ENCODE measurements around the gene TPK1.
"Not testable (repeated sequence)": the region's sequence is repeated elsewhere in the genome, so short reads cannot be mapped to it uniquely, and the experiment has no call there.

The TPK1 gene

DNA sequence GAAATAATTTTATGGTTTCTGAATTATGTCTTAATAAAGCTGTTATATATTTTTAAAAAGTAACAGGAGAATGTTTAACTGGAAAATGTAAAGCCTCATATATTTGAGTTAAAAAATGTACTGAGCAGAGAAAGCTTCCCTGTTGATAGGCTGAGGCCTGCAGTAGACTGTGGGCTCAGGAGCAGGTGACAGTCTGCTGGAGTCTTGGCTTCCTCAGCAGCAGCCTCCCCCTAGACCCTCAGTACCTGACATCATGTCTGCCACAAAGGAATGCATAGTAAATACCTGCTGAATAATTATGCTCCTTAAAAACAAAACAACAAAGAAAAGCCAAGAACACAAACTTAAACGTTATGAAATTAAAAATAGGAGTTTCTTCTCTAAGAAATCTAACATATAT is 358.5 kb downstream of the TPK1 start:
- DNase-seq (ENCODE audit: low read depth in 2 of 2), result no peak

DNA sequence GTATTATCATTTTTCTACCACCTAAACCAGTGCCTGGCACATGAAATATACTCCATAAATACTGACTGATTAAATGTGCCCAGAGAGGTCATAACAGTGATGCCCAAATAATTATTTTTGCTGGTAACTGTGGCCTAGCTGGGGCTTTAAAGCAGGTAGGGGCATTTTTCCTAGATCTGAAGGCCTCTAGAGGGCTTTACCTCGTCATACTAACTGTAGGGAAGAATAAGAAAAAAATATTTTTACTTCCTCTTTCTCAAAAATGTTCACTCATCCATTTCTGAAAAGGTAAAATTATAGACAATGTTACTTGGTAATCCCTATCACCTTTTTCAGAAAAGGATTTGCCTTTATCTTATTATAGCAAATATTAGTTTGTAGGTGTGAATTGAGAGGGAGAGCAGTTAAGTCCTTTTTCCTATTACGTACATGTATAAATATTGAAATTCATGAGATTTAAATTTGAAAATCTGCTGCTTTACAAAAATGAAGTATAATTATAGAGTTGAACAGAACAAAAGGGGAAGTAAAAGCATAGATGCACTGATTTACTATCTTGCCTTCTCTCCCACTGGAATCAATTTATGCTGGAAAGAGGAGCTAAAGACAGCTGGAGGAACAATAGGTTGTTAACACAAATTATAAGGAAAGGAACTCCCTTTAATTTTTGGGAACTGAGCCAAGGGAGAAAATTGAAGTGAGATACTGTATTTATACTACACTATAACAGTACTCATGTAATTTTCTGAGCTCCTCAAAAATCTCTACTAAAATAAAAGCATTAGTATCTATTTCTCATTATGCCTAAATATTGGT is 360.8 kb downstream of the TPK1 start:
- DNase-seq (ENCODE audit: low read depth in 2 of 2), result no peak

GRCh38 chr7:144474363-144474762 is 361.5 kb downstream of the TPK1 start:
- DNase-seq (ENCODE audit: low read depth in 2 of 2), result no peak

GRCh38 chr7:144473908-144474307 is 361.9 kb downstream of the TPK1 start:
- DNase-seq (ENCODE audit: low read depth in 2 of 2), result no peak

GRCh38 chr7:144470078-144470477 is 365.8 kb downstream of the TPK1 start:
- no peak for DNase-seq (ENCODE audit: low read depth in 2 of 2)

DNA sequence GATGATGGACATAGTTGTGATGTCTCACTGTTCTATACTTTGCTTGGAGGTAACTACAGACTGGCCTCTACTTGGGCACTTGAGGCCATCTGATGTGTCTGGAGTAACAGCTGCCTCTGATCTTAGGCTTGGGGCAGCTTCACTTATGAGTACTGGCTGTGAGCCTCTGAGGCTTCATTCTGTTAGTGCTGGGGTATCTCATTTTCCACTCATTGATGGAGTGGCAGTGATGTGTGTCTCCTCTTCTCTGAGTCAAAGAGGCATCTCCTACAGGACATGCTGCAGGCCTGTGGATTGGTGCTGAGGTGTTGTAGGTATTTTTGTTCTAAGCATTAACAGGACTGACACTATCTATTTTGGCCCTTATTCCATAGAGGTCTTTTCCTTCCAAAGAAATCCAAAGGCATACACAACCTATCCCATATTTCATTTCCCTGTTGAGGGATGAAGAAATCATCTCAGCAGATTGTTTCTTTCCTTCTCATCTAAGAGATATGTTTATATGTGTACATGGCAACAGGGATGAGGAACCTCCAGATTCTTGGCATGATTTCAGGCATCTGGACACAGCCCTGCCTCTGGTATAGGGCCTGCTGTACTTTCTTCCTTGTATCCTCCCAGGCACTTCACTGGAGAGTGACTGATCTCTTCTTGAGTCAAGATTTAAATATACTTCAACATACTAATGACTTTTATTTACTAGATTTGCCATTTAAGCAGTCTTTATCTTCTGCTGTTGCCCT is 366.7 kb downstream of the TPK1 start:
- no peak for DNase-seq (ENCODE audit: low read depth in 2 of 2)

DNA sequence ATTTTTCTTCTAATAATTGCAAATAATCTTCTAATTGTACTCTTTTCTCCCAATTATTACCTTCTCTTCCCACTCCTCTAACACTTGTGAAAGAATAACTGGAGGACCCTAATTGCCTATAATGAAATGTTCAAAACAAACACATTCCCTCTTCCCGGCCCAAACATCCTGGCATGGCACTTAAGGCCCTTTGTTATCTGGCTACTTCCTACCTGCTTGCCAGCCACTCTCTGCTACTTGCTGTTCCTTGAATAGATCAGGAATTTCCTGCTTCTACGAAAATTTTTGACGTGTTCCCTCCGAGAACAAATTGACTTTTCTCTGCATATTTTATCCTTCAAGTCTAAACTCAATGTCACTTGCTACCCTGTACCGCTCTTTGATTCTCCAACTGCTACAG is 376.2 kb downstream of the TPK1 start:
- no peak for DNase-seq (ENCODE audit: low read depth in 2 of 2)

DNA sequence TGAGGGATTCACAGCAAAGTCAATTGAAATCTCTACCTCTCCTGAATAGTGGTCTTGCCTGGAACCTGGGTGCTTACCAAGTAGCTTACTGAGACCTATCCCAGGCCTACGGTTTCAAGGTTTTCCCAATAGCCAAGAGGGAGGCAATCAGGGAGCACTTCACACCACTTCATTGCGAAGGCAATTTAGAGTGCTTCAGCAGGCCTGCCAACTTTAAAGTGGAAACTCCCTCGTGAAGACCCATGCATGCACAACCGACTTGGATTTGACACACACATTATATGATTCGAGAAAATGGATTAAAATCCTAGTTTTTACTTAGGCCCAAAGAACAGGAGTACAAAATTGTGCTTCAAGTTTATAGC is 380.8 kb downstream of the TPK1 start:
- DNase-seq (ENCODE audit: low read depth in 2 of 2), result no peak

- DNase-seq (ENCODE audit: low read depth in 2 of 2), result no peak
Measured at GRCh38 chr7:144454256-144455039, 381.4 kb downstream of the TPK1 start.

DNA sequence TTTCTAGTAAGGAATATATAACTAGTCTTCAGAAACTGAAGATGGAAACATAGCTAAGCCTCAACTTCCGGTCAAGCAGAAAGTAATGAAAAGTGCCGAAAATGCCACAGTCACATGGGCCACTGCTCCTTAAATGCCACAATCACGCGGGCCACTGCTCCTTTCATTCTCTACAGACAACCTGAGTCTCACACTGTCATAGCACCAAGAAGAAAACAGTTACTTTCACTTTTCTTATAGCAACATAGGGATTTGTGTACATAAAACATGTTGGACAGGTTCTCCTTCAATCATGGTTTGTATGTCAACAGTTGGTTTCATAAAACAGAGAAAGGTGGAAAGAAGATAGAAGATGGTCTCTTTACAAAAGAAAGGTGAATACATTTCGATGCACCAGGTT is 383.8 kb downstream of the TPK1 start:
- DNase-seq (ENCODE audit: low read depth in 2 of 2), result no peak

- no peak for DNase-seq (ENCODE audit: low read depth in 2 of 2)
Measured at GRCh38 chr7:144445590-144445989, 390.3 kb downstream of the TPK1 start.

DNA sequence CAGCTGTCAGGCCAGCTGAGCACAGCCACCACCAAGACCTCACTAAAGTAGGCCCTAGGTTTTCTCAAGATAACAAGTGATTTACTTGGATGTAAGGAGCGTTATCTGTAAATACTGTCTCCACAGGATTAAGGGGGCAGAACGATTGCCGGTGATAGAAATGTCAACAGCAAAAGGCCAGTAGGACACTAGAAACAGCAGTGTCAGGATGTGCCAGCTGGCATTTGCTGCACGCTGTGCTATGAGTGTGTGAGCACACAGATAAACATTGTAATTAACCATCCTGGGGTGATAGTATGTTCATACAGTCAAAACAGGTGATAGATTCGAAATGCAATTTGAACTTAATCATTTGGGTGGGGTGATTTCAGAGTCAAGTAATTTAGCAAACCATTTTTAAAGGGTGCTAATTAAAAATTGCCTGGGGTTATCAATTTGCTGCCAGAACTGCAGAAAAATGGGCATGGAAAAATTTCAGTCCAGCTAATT is 396.1 kb downstream of the TPK1 start:
- DNase-seq (ENCODE audit: low read depth in 2 of 2), result no peak

DNA sequence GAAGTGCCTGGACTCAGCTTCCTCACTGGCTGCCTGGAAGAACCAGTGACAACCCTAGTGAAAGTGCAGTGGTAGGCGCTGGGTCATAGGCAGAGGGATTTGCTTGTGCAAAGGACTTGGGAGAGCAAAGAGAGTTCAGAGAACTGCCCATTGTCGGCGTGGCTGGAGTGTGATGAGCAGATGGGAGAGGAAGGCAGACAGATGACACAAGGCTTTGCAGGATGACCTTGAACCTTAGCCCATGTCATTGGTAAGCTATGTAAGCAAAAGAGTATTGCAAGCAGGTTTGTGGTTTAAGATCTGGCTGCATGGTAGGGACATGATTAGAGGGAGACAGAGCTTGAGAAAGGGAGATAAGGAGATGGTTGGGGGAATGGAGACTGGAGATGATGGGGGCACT is 397.1 kb downstream of the TPK1 start:
- no peak for DNase-seq (ENCODE audit: low read depth in 2 of 2)

- peak in 1 of 2 donors; percentile 2 for DNase-seq (ENCODE audit: low read depth in 2 of 2)
Measured at GRCh38 chr7:144437370-144438191, 398.3 kb downstream of the TPK1 start.

DNA sequence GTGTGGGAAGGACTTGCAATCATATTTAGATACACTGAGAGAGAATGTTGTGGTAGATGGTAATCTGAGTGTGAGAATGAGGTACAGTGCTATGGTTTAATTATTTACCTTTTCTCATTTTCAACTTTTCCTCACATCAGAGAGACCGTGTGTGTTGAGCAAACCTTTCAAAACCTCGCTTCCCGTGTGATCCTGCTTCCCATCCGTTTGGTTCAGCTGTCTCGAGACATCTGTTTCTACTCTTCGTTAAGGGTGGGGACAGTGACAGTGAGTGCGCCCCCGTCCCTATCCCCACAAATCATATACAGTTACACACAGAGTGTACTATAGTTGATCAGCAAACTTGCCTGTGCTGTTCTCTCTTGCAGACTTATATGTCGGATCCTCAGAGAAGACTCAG is 399.4 kb downstream of the TPK1 start:
- no peak for DNase-seq (ENCODE audit: low read depth in 2 of 2)

- DNase-seq (ENCODE audit: low read depth in 2 of 2), result no peak
Measured at GRCh38 chr7:144428431-144428830, 407.4 kb downstream of the TPK1 start.

GRCh38 chr7:144427539-144427938 is 408.3 kb downstream of the TPK1 start:
- not testable (repeated sequence) for DNase-seq (ENCODE audit: low read depth in 2 of 2)

- not testable (repeated sequence) for DNase-seq (ENCODE audit: low read depth in 2 of 2)
Measured at GRCh38 chr7:144418931-144419330, 416.9 kb downstream of the TPK1 start.

GRCh38 chr7:144416341-144416740 is 419.5 kb downstream of the TPK1 start:
- no peak for DNase-seq (ENCODE audit: low read depth in 2 of 2)

DNA sequence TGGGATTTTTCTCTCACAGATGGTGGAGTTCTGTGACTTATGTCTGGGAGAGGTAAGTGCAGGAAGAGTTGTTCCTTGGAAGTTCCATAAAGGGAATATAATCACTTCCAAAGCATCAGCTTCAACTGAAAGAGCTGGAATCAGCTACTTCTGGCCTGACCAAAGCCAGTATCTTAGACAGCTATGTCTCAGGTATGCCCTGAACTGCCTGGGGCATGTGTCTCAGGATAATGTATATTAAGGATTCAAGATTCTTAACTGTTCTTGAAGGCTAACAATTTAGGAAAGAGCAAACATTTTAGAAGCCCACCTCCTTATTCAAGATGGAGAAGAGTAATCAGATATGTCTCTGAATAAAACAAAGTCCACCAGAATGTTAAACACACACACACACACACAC is 420.0 kb downstream of the TPK1 start:
- no peak for DNase-seq (ENCODE audit: low read depth in 2 of 2)

DNA sequence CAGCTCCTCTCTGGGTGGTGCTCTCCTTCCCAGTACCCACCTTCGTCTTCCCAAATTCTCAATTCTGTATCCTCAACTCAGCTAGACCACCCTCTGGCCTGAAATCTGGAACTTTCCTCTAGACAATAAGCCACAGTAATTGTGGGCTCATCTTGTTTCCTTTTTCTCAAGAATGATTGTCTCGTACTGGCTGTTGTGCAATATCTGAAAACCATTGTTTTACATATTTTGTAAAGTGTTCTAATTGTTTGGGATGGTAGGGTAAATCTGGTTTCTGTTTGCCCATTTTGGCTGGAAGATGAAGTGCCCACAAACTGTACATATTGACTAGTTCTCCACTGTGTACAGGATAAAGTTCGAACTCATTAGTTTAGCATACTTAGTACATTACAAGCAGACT is 421.0 kb downstream of the TPK1 start:
- no peak for DNase-seq (ENCODE audit: low read depth in 2 of 2)

Measured in stimulated activated CD8-positive, alpha-beta memory T cell treated with anti-CD3 and anti-CD28 coated beads, Interleukin-15, amount 100 ng/mL, for 48 hours (primary cell).